Omental fat pad (tissue), 4 donors: ENCODE measurements around the gene TIMM44. TPM values are rescaled to one million over a fixed set of nuclear protein-coding genes. Genes with fewer than 3 reads are reported as not detected.

Source experiments
- ATAC-seq: fragments of 150-250 bp; one replicate; pipeline ENCODE4 v1.9.1; 2016; ENCODE audit warnings: mild to moderate bottlenecking, moderate library complexity; ENCODE audit not compliant: low FRiP score
- DNase-seq: peaks from one replicate; pipeline ENCODE4 v3.0.0-alpha.2; 2019; ENCODE audit warnings: low spot score
- total RNA-seq, 4 donors: library from RNA; depleted of rRNA; stranded (reverse); fragments of >200 nt; gene quantifications; one replicate each; pipeline ENCODE4 v1.1.0, GENCODE V29; 2016
- TF ChIP-seq, protein P1 (sequence below), 3 donors: fragments of 450-650 bp; IDR thresholded peaks; one replicate each; pipeline ENCODE4 v1.5.1; 2016 to 2017; ENCODE audit warnings: antibody characterized with exemption in 3 of 3, mild to moderate bottlenecking in 3 of 3, moderate library complexity in 2 of 3

Gene TIMM44
- total RNA-seq, 4 donors from 2014 or later = 44.3 to 53.3 (median 47.6) TPM

- TF ChIP-seq, protein P1, sequence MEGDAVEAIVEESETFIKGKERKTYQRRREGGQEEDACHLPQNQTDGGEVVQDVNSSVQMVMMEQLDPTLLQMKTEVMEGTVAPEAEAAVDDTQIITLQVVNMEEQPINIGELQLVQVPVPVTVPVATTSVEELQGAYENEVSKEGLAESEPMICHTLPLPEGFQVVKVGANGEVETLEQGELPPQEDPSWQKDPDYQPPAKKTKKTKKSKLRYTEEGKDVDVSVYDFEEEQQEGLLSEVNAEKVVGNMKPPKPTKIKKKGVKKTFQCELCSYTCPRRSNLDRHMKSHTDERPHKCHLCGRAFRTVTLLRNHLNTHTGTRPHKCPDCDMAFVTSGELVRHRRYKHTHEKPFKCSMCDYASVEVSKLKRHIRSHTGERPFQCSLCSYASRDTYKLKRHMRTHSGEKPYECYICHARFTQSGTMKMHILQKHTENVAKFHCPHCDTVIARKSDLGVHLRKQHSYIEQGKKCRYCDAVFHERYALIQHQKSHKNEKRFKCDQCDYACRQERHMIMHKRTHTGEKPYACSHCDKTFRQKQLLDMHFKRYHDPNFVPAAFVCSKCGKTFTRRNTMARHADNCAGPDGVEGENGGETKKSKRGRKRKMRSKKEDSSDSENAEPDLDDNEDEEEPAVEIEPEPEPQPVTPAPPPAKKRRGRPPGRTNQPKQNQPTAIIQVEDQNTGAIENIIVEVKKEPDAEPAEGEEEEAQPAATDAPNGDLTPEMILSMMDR (IDR thresholded peaks at IDR 0.05) = no peak
- no peak for DNase-seq
- ATAC-seq = no peak
Observed at GRCh38 chr19:7912697-7913564, 30.5 kb downstream of the TIMM44 start.

- ATAC-seq (no peak), DNase-seq (no peak)
- TF ChIP-seq, protein P1 (IDR thresholded peaks at IDR 0.05) = no peak
Observed at GRCh38 chr19:7912144-7912696, 31.2 kb downstream of the TIMM44 start.

DNA sequence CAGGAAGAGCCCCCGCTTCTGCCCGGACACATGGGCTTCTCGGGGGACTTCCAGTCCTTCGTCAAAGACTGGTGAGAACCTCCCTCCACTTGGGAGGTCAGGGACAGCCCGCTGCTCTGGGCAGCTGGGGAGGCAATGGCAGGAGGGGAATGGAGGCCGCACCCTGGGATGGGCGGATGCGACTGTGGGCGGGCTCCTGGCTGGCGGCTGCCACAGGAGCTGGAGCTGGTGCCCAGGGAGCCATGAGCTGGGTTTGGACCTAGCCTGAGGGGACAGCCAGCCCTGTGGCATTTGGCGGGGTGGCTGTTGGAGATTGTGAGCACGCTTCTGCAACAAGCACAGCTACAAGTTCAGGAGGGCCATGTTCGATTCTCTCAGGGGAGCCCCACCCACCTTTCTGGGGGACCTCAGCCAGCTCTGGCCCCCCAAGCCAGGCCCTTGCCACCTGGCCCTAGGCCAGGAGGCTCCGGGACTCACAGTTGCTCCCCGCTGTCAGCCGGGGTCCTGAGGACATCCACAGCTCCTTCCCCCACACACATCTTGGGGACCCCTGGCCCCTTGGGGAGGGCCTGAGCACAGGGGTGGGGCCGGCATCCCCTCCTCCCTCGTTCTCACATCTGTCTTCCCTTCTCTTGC is 31.8 kb downstream of the TIMM44 start:
- DNase-seq (no peak), ATAC-seq (no peak)
- TF ChIP-seq, protein P1 (IDR thresholded peaks at IDR 0.05) = no peak

- TF ChIP-seq, protein P1 (IDR thresholded peaks at IDR 0.05) = no peak
- no peak for DNase-seq
- ATAC-seq = no peak
Observed at GRCh38 chr19:7910321-7911161, 32.9 kb downstream of the TIMM44 start.

DNA sequence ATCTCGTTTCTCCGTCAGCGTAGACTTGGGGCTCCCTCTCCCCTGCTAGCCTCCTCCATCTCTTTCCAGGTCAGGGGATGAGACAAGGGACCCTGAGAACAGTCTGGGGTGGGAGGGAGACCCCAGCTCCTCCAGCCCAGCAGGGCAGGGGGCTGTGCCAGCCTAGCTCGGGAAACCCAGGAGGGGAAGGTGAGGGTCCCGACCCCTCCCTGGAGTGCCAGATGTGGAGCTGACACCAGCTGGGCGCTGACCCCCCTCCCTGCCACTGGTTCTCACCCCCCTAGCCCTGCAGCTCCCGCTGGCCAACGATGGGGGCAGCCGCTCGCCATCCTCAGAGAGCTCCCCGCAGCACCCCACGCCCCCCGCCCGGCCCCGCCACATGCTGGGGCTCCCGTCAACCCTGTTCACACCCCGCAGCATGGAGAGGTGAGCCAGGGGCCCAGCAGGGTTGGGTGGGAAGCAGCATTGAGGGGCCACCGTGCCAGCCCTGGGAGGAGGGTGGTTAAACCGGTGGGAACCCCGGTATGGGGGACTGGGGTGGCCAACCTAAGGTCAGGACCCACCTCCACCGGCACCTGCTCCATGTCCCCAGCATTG is 33.9 kb downstream of the TIMM44 start:
- TF ChIP-seq, protein P1 (IDR thresholded peaks at IDR 0.05) = no peak
- ATAC-seq (no peak), DNase-seq (no peak)

DNA sequence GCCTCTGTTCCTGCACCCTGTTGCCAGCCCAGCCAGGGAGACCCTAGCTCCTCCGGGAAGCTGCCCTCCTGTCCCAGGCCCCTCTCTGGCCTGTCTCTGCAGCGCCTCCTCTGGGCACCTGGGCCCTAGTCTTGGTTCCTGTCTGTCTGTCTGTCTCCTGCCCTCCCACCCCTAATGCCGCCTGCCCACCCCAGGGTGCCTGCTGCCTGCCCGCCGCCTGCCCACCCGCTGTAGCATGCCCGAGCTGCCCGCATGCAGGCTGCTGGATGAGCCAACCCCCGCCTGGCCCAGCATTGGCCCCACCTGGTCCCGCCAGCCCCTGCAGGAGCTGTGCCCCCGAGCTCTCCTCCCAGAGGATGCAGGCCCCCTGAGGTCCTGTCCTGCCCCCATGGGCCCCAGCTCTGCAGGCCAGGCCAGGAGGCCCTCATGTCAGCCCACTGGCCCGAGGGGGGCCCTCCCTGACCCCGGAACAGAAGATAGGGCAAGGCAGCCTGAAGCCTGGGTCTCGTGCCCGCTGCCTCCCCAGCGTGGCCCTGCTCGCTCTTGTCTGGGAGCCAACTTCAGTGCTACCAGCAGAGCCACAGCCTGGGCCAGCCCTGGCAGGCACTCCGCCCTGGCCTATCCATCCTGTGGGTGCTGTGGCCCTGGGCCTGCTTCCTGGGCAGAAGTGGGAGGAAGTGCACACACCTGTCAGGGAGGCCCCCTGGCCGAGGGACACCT is 34.6 kb downstream of the TIMM44 start:
- no peak for DNase-seq
- TF ChIP-seq, protein P1 (IDR thresholded peaks at IDR 0.05) = no peak
- no peak for ATAC-seq
